ENCODE data around the gene TANGO2.

TANGO2 gene

GRCh38 chr22:20019661-20020532 is 1.0 kb upstream of the TANGO2 start:
- H3K4me1 Mint-ChIP-seq: peaks cover 30% of the 10 kb centered on the region
- H3K9me3 Mint-ChIP-seq: no peaks in the 10 kb centered on the region
- peak overlapping the region; percentile 83 for H3K27ac Mint-ChIP-seq
- ATAC-seq (no peak), DNase-seq (no peak)
- H3K27me3 Mint-ChIP-seq: peaks cover 21% of the 10 kb centered on the region
- H3K4me3 Mint-ChIP-seq: peak overlapping the region; percentile 84
- H3K36me3 Mint-ChIP-seq (ENCODE audit: low read depth): peaks cover 2% of the 10 kb centered on the region

- Mint-ChIP-seq H3K36me3 (ENCODE audit: low read depth) (peaks cover 2% of the 10 kb centered on the region), H3K9me3 (no peaks in the 10 kb centered on the region), H3K27ac (peak overlapping the region; percentile 62), H3K4me3 (peak overlapping the region; percentile 89), H3K4me1 (peaks cover 30% of the 10 kb centered on the region), H3K27me3 (peaks cover 13% of the 10 kb centered on the region)
- DNase-seq: no peak
- peak; percentile 6 for ATAC-seq
Observed at GRCh38 chr22:20021196-20022181, 579 bp downstream of the TANGO2 start.

GRCh38 chr22:20022231-20022977 is 1.5 kb downstream of the TANGO2 start:
- no peak for ATAC-seq
- H3K27ac Mint-ChIP-seq: peak overlapping the region; percentile 44
- DNase-seq: no peak
- no peaks in the 10 kb centered on the region for H3K9me3 Mint-ChIP-seq
- H3K4me1 Mint-ChIP-seq: peaks cover 27% of the 10 kb centered on the region
- H3K27me3 Mint-ChIP-seq: peaks cover 11% of the 10 kb centered on the region
- peak overlapping the region; percentile 89 for H3K4me3 Mint-ChIP-seq
- H3K36me3 Mint-ChIP-seq (ENCODE audit: low read depth): peaks cover 2% of the 10 kb centered on the region

GRCh38 chr22:20022978-20023613 is 2.2 kb downstream of the TANGO2 start:
- H3K4me3 Mint-ChIP-seq: peak overlapping the region; percentile 89
- DNase-seq: no peak
- no peaks in the 10 kb centered on the region for H3K9me3 Mint-ChIP-seq
- peaks cover 4% of the 10 kb centered on the region for H3K27me3 Mint-ChIP-seq
- no peak overlapping the region for H3K27ac Mint-ChIP-seq
- peaks cover 2% of the 10 kb centered on the region for H3K36me3 Mint-ChIP-seq (ENCODE audit: low read depth)
- no peak for ATAC-seq
- H3K4me1 Mint-ChIP-seq: peaks cover 25% of the 10 kb centered on the region

GRCh38 chr22:20024225-20024624 is 3.3 kb downstream of the TANGO2 start:
- Mint-ChIP-seq H3K4me1 (peaks cover 25% of the 10 kb centered on the region), H3K27me3 (peaks cover under 1% of the 10 kb centered on the region), H3K36me3 (ENCODE audit: low read depth) (peaks cover 2% of the 10 kb centered on the region), H3K4me3 (no peak overlapping the region), H3K9me3 (no peaks in the 10 kb centered on the region), H3K27ac (no peak overlapping the region)
- ATAC-seq (no peak), DNase-seq (no peak)

GRCh38 chr22:20024650-20025397 is 3.9 kb downstream of the TANGO2 start:
- H3K4me1 Mint-ChIP-seq: peaks cover 25% of the 10 kb centered on the region
- no peak for ATAC-seq
- no peak overlapping the region for H3K27ac Mint-ChIP-seq
- H3K4me3 Mint-ChIP-seq: no peak overlapping the region
- peaks cover 2% of the 10 kb centered on the region for H3K36me3 Mint-ChIP-seq (ENCODE audit: low read depth)
- H3K27me3 Mint-ChIP-seq: no peaks in the 10 kb centered on the region
- H3K9me3 Mint-ChIP-seq: no peaks in the 10 kb centered on the region
- no peak for DNase-seq

GRCh38 chr22:20025401-20026203 is 4.7 kb downstream of the TANGO2 start:
- Mint-ChIP-seq H3K27ac (no peak overlapping the region), H3K9me3 (no peaks in the 10 kb centered on the region), H3K4me1 (peaks cover 20% of the 10 kb centered on the region)

GRCh38 chr22:20026204-20026908 is 5.4 kb downstream of the TANGO2 start:
- H3K4me1 Mint-ChIP-seq: peaks cover 20% of the 10 kb centered on the region
- H3K36me3 Mint-ChIP-seq (ENCODE audit: low read depth): peaks cover 2% of the 10 kb centered on the region
- H3K4me3 Mint-ChIP-seq: no peak overlapping the region
- ATAC-seq: no peak
- H3K27ac Mint-ChIP-seq: no peak overlapping the region
- H3K27me3 Mint-ChIP-seq: no peaks in the 10 kb centered on the region
- no peak for DNase-seq
- H3K9me3 Mint-ChIP-seq: no peaks in the 10 kb centered on the region

More at GRCh38 chr22:20025401-20026203, 4.7 kb downstream of the TANGO2 start:
- no peaks in the 10 kb centered on the region for H3K27me3 Mint-ChIP-seq
- H3K4me3 Mint-ChIP-seq: no peak overlapping the region
- DNase-seq: no peak
- ATAC-seq: no peak
- H3K36me3 Mint-ChIP-seq (ENCODE audit: low read depth): peaks cover 2% of the 10 kb centered on the region

GRCh38 chr22:20026996-20027601 is 6.2 kb downstream of the TANGO2 start:
- H3K4me3 Mint-ChIP-seq: no peak overlapping the region
- H3K4me1 Mint-ChIP-seq: peaks cover 20% of the 10 kb centered on the region
- H3K27ac Mint-ChIP-seq: no peak overlapping the region
- peaks cover 2% of the 10 kb centered on the region for H3K36me3 Mint-ChIP-seq (ENCODE audit: low read depth)
- DNase-seq (no peak), ATAC-seq (no peak)
- no peaks in the 10 kb centered on the region for H3K27me3 Mint-ChIP-seq
- H3K9me3 Mint-ChIP-seq: no peaks in the 10 kb centered on the region

- H3K27ac Mint-ChIP-seq: no peak overlapping the region
- no peak for DNase-seq
- H3K27me3 Mint-ChIP-seq: no peaks in the 10 kb centered on the region
- no peak overlapping the region for H3K4me3 Mint-ChIP-seq
- peaks cover 2% of the 10 kb centered on the region for H3K36me3 Mint-ChIP-seq (ENCODE audit: low read depth)
- peaks cover 13% of the 10 kb centered on the region for H3K4me1 Mint-ChIP-seq
- no peak for ATAC-seq
- H3K9me3 Mint-ChIP-seq: no peaks in the 10 kb centered on the region
Observed at GRCh38 chr22:20027966-20028854, 7.3 kb downstream of the TANGO2 start.

GRCh38 chr22:20028855-20029549 is 8.1 kb downstream of the TANGO2 start:
- no peaks in the 10 kb centered on the region for H3K27me3 Mint-ChIP-seq
- ATAC-seq: no peak
- peaks cover 11% of the 10 kb centered on the region for H3K4me1 Mint-ChIP-seq
- no peak overlapping the region for H3K4me3 Mint-ChIP-seq
- no peaks in the 10 kb centered on the region for H3K36me3 Mint-ChIP-seq (ENCODE audit: low read depth)
- no peak for DNase-seq
- H3K27ac Mint-ChIP-seq: peak overlapping the region; percentile 40
- no peaks in the 10 kb centered on the region for H3K9me3 Mint-ChIP-seq

Data from activated naive CD8-positive, alpha-beta T cell treated with anti-CD3 and anti-CD28 coated beads, Interleukin-2, amount 50 U/mL, for 24 hours (primary cell).